WTC11 (cell line): Measurements from ENCODE around the gene PKDCC. TPM values are rescaled to one million over a fixed set of nuclear protein-coding genes. Genes with fewer than 3 reads are reported as not detected.

Experiments used
- ATAC-seq: fragments of 200-7000 bp; cut with Tn5 transposase; 2 replicates; pipeline ENCODE4 v1.10.0; 2021; ENCODE audit warnings: mild to moderate bottlenecking, moderate library complexity
- CTCF ChIA-PET: fragments of 300-600 bp; sonication (Branson Sonifier 250); formaldehyde crosslinking; loops from one replicate; lab custom pipeline; 2021; ENCODE audit warnings: antibody characterized with exemption; lab: Charles Lee
- POLR2A ChIA-PET: fragments of 350-600 bp; sonication (Branson Sonifier 250); formaldehyde crosslinking; loops from one replicate; lab custom pipeline; 2021; ENCODE audit warnings: antibody characterized with exemption; lab: Charles Lee
- DNase-seq: peaks from one replicate; pipeline ENCODE4 v3.0.0; 2021; ENCODE audit warnings: low spot score
- H3K27ac Mint-ChIP-seq: 2 replicates; pipeline ENCODE4 v1.8.0; 2021; ENCODE audit warnings: mixed read lengths
- H3K27me3 Mint-ChIP-seq: 2 replicates; pipeline ENCODE4 v1.8.0; 2021; ENCODE audit warnings: low read depth, mild to moderate bottlenecking, moderate library complexity, mixed read lengths
- H3K36me3 Mint-ChIP-seq: 2 replicates; pipeline ENCODE4 v1.8.0; 2021; ENCODE audit warnings: mixed read lengths
- H3K4me1 Mint-ChIP-seq: 2 replicates; pipeline ENCODE4 v1.8.0; 2022; ENCODE audit warnings: mixed read lengths
- H3K4me3 Mint-ChIP-seq: 2 replicates; pipeline ENCODE4 v1.8.0; 2021; ENCODE audit warnings: mild to moderate bottlenecking, moderate library complexity, mixed read lengths
- H3K9me3 Mint-ChIP-seq: 2 replicates; pipeline ENCODE4 v1.8.0; 2021; ENCODE audit warnings: mixed read lengths
- FOXJ3 ChIP-seq: sonication (generic); formaldehyde crosslinking; IDR thresholded peaks from 2 replicates; pipeline ENCODE4 v1.9.0; 2021; ENCODE audit warnings: missing genetic modification reagents, mild to moderate bottlenecking, borderline replicate concordance
- HMGA2 ChIP-seq: fragments of 250-450 bp; sonication (Bioruptor Pico); IDR thresholded peaks from 2 replicates; pipeline ENCODE4 v1.4.0; 2021; ENCODE audit warnings: mild to moderate bottlenecking, moderate library complexity
- IRF2 ChIP-seq: sonication (generic); formaldehyde crosslinking; IDR thresholded peaks from 2 replicates; pipeline ENCODE4 v1.8.0; 2022; ENCODE audit warnings: low read depth, missing genetic modification reagents, borderline replicate concordance
- JAZF1 ChIP-seq: fragments of 250-450 bp; sonication (Bioruptor Pico); IDR thresholded peaks from 2 replicates; pipeline ENCODE4 v1.9.0; 2021; ENCODE audit warnings: moderate library complexity, mild to moderate bottlenecking, inconsistent platforms
- MXD4 ChIP-seq: fragments of 250-450 bp; sonication (Bioruptor Pico); IDR thresholded peaks from 2 replicates; pipeline ENCODE4 v1.8.0; 2021; ENCODE audit warnings: mild to moderate bottlenecking, moderate library complexity, borderline replicate concordance
- SMAD4 ChIP-seq: sonication (generic); formaldehyde crosslinking; IDR thresholded peaks from 2 replicates; pipeline ENCODE4 v1.8.0; 2022; ENCODE audit warnings: mild to moderate bottlenecking, missing genetic modification reagents
- ZNF121 ChIP-seq: sonication (generic); formaldehyde crosslinking; IDR thresholded peaks from 2 replicates; pipeline ENCODE4 v1.8.0; 2023; ENCODE audit warnings: missing genetic modification reagents
- ZNF423 ChIP-seq: fragments of 250-450 bp; sonication (Bioruptor Pico); IDR thresholded peaks from 2 replicates; pipeline ENCODE4 v2.1.2; 2022; ENCODE audit warnings: mild to moderate bottlenecking, moderate library complexity
- total RNA-seq: library from RNA; stranded (reverse); gene quantifications from 3 replicates; pipeline ENCODE4 v1.2.3, GENCODE V29; 2021
- TF ChIP-seq, protein P1 (sequence below): fragments of 250-450 bp; sonication (Bioruptor Pico); IDR thresholded peaks from 2 replicates; pipeline ENCODE4 v1.9.0; 2021; ENCODE audit warnings: moderate library complexity, mild to moderate bottlenecking, inconsistent platforms, borderline replicate concordance
- TF ChIP-seq, protein P2 (sequence below): fragments of 250-450 bp; sonication (Bioruptor Pico); IDR thresholded peaks from 2 replicates; pipeline ENCODE4 v1.9.0; 2021; ENCODE audit warnings: mild to moderate bottlenecking
- TF ChIP-seq, protein P3 (sequence below): fragments of 250-450 bp; sonication (Bioruptor Pico); IDR thresholded peaks from 2 replicates; pipeline ENCODE4 v2.1.2; 2022; ENCODE audit warnings: mild to moderate bottlenecking, moderate library complexity
- TF ChIP-seq, protein P4 (sequence below): sonication (generic); formaldehyde crosslinking; IDR thresholded peaks from 2 replicates; pipeline ENCODE4 v1.8.1; 2023; ENCODE audit warnings: mild to moderate bottlenecking, missing genetic modification reagents
- TF ChIP-seq, protein P5 (sequence below): sonication (generic); formaldehyde crosslinking; IDR thresholded peaks from 2 replicates; pipeline ENCODE4 v1.8.1; 2022; ENCODE audit warnings: mild to moderate bottlenecking, moderate library complexity, missing genetic modification reagents
- TF ChIP-seq, protein P6 (sequence below): fragments of 250-450 bp; sonication (Bioruptor Pico); IDR thresholded peaks from 2 replicates; pipeline ENCODE4 v1.9.0; 2021; ENCODE audit warnings: mild to moderate bottlenecking, borderline replicate concordance
- TF ChIP-seq, protein P7 (sequence below): sonication (generic); formaldehyde crosslinking; IDR thresholded peaks from 2 replicates; pipeline ENCODE4 v1.8.0; 2022; ENCODE audit warnings: missing genetic modification reagents

The PKDCC gene
- total RNA-seq, 1 experiment from 2014 or later: 27.3 TPM

DNA sequence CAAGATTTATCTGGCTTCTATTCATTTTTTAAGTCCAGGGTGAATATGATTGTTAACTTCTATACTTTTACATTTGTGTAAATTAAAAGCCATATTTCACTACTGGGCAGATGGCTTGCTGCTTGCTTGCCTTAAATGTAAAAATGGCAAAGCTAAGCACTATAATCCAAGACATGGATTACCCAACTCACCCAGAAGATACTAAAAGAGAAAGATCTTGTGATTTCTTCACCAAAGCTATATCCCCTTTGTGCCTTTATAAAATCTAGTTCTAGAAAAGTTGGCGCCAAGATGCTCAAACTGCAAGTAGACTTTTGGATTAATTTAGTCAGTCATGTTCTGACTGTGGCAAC, 48.7 kb upstream of the PKDCC start (continued):
- TF ChIP-seq MXD4 (no peak), IRF2 (CRISPR knock-in tag) (no peak)
- TF ChIP-seq, protein P1, sequence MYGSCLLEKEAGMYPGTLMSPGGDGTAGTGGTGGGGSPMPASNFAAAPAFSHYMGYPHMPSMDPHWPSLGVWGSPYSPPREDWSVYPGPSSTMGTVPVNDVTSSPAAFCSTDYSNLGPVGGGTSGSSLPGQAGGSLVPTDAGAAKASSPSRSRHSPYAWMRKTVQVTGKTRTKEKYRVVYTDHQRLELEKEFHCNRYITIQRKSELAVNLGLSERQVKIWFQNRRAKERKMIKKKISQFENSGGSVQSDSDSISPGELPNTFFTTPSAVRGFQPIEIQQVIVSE (CRISPR knock-in tag): no peak

DNA sequence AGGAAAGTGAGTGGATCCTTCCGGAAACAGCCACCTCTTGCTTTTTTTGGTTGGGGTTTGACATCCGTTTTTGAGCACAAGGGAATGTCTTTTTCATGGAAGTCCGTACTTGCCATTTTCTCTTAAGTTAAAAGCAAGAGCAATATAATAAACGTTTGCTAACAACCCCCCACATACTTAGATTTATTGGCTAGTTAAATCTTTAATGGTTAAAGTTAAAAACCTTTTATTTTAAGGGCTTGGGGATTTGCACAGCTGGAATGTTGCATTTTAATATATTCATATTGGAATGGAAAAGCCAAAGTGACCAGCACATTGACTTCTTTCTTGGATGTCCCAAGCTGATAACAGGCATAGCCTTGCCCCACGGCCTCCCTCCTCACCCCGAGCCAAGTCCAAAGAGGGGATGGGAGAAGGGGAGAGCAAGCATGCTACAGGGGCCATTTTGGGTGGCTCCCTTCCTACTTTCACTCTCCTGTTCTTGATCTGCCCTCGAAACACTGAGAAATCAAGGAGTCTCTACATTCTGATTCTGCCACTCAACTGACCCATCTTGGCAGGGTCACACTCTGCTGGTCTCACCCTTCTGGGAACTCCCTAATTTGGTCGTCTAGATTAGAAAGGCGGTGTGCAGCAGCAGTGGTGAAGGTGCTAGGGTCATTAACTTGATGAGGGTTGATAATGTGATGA, 48.1 kb upstream of the PKDCC start:
- no peak for ATAC-seq
- no peak for DNase-seq
- POLR2A ChIA-PET: interaction anchor here (1.5 kb wide), 1 partner anchor 46 kb away, joined by 4 read pairs; no protein-coding TSS in a partner anchor
- no peak overlapping the region for H3K27ac Mint-ChIP-seq
- peaks cover 7% of the 10 kb centered on the region for H3K27me3 Mint-ChIP-seq
- no peak overlapping the region for H3K4me3 Mint-ChIP-seq
- CTCF ChIA-PET: no interaction called here
- peaks cover 7% of the 10 kb centered on the region for H3K36me3 Mint-ChIP-seq
- TF ChIP-seq, protein P2, sequence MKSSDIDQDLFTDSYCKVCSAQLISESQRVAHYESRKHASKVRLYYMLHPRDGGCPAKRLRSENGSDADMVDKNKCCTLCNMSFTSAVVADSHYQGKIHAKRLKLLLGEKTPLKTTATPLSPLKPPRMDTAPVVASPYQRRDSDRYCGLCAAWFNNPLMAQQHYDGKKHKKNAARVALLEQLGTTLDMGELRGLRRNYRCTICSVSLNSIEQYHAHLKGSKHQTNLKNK (CRISPR knock-in tag): no peak
- TF ChIP-seq, protein P3, sequence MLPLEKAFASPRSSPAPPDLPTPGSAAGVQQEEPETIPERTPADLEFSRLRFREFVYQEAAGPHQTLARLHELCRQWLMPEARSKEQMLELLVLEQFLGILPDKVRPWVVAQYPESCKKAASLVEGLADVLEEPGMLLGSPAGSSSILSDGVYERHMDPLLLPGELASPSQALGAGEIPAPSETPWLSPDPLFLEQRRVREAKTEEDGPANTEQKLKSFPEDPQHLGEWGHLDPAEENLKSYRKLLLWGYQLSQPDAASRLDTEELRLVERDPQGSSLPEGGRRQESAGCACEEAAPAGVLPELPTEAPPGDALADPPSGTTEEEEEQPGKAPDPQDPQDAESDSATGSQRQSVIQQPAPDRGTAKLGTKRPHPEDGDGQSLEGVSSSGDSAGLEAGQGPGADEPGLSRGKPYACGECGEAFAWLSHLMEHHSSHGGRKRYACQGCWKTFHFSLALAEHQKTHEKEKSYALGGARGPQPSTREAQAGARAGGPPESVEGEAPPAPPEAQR: no peak
- TF ChIP-seq FOXJ3 (CRISPR knock-in tag) (no peak), SMAD4 (CRISPR knock-in tag) (no peak)
- TF ChIP-seq, protein P4, sequence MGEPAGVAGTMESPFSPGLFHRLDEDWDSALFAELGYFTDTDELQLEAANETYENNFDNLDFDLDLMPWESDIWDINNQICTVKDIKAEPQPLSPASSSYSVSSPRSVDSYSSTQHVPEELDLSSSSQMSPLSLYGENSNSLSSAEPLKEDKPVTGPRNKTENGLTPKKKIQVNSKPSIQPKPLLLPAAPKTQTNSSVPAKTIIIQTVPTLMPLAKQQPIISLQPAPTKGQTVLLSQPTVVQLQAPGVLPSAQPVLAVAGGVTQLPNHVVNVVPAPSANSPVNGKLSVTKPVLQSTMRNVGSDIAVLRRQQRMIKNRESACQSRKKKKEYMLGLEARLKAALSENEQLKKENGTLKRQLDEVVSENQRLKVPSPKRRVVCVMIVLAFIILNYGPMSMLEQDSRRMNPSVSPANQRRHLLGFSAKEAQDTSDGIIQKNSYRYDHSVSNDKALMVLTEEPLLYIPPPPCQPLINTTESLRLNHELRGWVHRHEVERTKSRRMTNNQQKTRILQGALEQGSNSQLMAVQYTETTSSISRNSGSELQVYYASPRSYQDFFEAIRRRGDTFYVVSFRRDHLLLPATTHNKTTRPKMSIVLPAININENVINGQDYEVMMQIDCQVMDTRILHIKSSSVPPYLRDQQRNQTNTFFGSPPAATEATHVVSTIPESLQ (CRISPR knock-in tag): no peak
- H3K4me1 Mint-ChIP-seq: peaks cover 21% of the 10 kb centered on the region
- H3K9me3 Mint-ChIP-seq: peaks cover 12% of the 10 kb centered on the region

DNA sequence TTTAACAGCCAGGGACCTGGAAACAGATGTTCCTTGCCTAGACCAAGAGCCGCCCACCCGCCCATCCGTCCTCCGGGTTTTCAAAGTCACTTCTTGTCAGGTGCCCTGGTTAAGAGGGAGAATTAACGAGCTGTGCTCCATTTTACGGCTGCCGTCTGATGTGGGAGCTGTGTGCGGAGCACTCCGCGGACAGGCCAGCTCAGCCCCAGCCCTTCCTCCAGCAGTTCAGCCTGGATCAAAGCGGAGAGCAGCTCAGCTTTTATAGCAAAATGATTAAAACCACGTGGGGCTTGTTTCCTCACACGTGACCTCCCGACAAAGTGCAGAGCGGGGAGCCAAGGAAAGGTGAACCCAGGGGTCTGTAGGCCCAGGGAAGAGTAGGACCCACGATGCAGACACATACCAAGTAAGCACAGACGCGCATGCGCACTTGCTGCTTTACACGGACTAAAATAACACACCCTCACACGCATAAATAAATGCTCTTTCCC, 46.1 kb upstream of the PKDCC start:
- Mint-ChIP-seq H3K27me3 (peaks cover 6% of the 10 kb centered on the region), H3K9me3 (peaks cover 19% of the 10 kb centered on the region), H3K27ac (no peak overlapping the region), H3K36me3 (peaks cover 10% of the 10 kb centered on the region), H3K4me1 (peaks cover 17% of the 10 kb centered on the region), H3K4me3 (no peak overlapping the region)
- DNase-seq (no peak), ATAC-seq (peak; percentile 45; the same call in 1 of the 2 replicates)
- no peak for TF ChIP-seq ZNF423
- no peak for TF ChIP-seq JAZF1 (CRISPR knock-in tag)
- TF ChIP-seq, protein P5, sequence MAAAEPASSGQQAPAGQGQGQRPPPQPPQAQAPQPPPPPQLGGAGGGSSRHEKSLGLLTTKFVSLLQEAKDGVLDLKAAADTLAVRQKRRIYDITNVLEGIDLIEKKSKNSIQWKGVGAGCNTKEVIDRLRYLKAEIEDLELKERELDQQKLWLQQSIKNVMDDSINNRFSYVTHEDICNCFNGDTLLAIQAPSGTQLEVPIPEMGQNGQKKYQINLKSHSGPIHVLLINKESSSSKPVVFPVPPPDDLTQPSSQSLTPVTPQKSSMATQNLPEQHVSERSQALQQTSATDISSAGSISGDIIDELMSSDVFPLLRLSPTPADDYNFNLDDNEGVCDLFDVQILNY (CRISPR knock-in tag): no peak
- TF ChIP-seq HMGA2 (CRISPR knock-in tag): no peak
- TF ChIP-seq, protein P6, sequence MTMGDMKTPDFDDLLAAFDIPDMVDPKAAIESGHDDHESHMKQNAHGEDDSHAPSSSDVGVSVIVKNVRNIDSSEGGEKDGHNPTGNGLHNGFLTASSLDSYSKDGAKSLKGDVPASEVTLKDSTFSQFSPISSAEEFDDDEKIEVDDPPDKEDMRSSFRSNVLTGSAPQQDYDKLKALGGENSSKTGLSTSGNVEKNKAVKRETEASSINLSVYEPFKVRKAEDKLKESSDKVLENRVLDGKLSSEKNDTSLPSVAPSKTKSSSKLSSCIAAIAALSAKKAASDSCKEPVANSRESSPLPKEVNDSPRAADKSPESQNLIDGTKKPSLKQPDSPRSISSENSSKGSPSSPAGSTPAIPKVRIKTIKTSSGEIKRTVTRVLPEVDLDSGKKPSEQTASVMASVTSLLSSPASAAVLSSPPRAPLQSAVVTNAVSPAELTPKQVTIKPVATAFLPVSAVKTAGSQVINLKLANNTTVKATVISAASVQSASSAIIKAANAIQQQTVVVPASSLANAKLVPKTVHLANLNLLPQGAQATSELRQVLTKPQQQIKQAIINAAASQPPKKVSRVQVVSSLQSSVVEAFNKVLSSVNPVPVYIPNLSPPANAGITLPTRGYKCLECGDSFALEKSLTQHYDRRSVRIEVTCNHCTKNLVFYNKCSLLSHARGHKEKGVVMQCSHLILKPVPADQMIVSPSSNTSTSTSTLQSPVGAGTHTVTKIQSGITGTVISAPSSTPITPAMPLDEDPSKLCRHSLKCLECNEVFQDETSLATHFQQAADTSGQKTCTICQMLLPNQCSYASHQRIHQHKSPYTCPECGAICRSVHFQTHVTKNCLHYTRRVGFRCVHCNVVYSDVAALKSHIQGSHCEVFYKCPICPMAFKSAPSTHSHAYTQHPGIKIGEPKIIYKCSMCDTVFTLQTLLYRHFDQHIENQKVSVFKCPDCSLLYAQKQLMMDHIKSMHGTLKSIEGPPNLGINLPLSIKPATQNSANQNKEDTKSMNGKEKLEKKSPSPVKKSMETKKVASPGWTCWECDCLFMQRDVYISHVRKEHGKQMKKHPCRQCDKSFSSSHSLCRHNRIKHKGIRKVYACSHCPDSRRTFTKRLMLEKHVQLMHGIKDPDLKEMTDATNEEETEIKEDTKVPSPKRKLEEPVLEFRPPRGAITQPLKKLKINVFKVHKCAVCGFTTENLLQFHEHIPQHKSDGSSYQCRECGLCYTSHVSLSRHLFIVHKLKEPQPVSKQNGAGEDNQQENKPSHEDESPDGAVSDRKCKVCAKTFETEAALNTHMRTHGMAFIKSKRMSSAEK (CRISPR knock-in tag): no peak
- TF ChIP-seq, protein P7, sequence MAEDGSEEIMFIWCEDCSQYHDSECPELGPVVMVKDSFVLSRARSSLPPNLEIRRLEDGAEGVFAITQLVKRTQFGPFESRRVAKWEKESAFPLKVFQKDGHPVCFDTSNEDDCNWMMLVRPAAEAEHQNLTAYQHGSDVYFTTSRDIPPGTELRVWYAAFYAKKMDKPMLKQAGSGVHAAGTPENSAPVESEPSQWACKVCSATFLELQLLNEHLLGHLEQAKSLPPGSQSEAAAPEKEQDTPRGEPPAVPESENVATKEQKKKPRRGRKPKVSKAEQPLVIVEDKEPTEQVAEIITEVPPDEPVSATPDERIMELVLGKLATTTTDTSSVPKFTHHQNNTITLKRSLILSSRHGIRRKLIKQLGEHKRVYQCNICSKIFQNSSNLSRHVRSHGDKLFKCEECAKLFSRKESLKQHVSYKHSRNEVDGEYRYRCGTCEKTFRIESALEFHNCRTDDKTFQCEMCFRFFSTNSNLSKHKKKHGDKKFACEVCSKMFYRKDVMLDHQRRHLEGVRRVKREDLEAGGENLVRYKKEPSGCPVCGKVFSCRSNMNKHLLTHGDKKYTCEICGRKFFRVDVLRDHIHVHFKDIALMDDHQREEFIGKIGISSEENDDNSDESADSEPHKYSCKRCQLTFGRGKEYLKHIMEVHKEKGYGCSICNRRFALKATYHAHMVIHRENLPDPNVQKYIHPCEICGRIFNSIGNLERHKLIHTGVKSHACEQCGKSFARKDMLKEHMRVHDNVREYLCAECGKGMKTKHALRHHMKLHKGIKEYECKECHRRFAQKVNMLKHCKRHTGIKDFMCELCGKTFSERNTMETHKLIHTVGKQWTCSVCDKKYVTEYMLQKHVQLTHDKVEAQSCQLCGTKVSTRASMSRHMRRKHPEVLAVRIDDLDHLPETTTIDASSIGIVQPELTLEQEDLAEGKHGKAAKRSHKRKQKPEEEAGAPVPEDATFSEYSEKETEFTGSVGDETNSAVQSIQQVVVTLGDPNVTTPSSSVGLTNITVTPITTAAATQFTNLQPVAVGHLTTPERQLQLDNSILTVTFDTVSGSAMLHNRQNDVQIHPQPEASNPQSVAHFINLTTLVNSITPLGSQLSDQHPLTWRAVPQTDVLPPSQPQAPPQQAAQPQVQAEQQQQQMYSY: peak; percentile 87
- TF ChIP-seq ZNF121: 0 out of 2 replicates have a peak, but pooled peaks have one; percentile 10
- CTCF ChIA-PET: interaction anchor here (1.4 to 1.6 kb wide), 2 partner anchors 39 to 132 kb away, joined by 3 to 5 read pairs; no protein-coding TSS in a partner anchor
- POLR2A ChIA-PET: interaction anchor here (0.6 to 0.8 kb wide), 2 partner anchors 45 to 219 kb away, joined by 3 to 6 read pairs; no protein-coding TSS in a partner anchor
